Measurements from ENCODE around the gene VPS37C.

- TF ChIP-seq CTCF (IDR thresholded peaks at IDR 0.05; ENCODE audit: insufficient read depth, low read length) (no peak), REST (IDR thresholded peaks at IDR 0.05; ENCODE audit: insufficient replicate concordance, low read depth) (no peak), POLR2AphosphoS5 (IDR thresholded peaks at IDR 0.05; ENCODE audit: low read depth) (no peak), GABPA (IDR thresholded peaks at IDR 0.05; ENCODE audit: low read depth) (no peak), SPI1 (IDR thresholded peaks at IDR 0.05; ENCODE audit: borderline replicate concordance, low read depth) (no peak)
These were observed 68.9 kb downstream of the VPS37C start for GRCh38 chr11:61092280-61092766.

All from HL-60 (cell line).